Activated T-cell treated with anti-CD3 and anti-CD28 coated beads, Interleukin-2, amount 50 U/mL, for 1 hour (primary cell): ENCODE data around the gene PRSS50.
A peak's percentile ranks its signal among the peaks of the same experiment; 100 is the strongest.

ENCODE experiments used
- DNase-seq: peaks from one replicate; pipeline ENCODE4 v3.0.0-alpha.2; 2020

PRSS50 gene

GRCh38 chr3:46669191-46669999 lies 48.3 kb downstream of the PRSS50 start:
- DNase-seq = peak; percentile 13

GRCh38 chr3:46668591-46668990 lies 49.1 kb downstream of the PRSS50 start:
- peak; percentile 6 for DNase-seq

- peak; percentile 13 for DNase-seq
Observed at GRCh38 chr3:46668116-46668515, 49.6 kb downstream of the PRSS50 start.

GRCh38 chr3:46667657-46668056 lies 50.0 kb downstream of the PRSS50 start:
- DNase-seq = no peak

GRCh38 chr3:46667061-46667621 lies 50.5 kb downstream of the PRSS50 start:
- peak; percentile 16 for DNase-seq

GRCh38 chr3:46666453-46666845 lies 51.2 kb downstream of the PRSS50 start:
- DNase-seq = peak; percentile 2

GRCh38 chr3:46665763-46666452 lies 51.8 kb downstream of the PRSS50 start:
- peak; percentile 13 for DNase-seq

GRCh38 chr3:46664971-46665762 lies 52.5 kb downstream of the PRSS50 start:
- no peak for DNase-seq

- DNase-seq = peak; percentile 4
Observed at GRCh38 chr3:46664188-46664970, 53.3 kb downstream of the PRSS50 start.

GRCh38 chr3:46663591-46664135 lies 54.0 kb downstream of the PRSS50 start:
- DNase-seq = no peak

GRCh38 chr3:46662771-46663551 lies 54.7 kb downstream of the PRSS50 start:
- no peak for DNase-seq
